AG04450 (cell line): ENCODE data around the gene GP9. TPM values are rescaled to one million over a fixed set of nuclear protein-coding genes. Genes with fewer than 3 reads are reported as not detected.
A peak's percentile ranks its signal among the peaks of the same experiment; 100 is the strongest.
"Not testable (repeated sequence)": the region's sequence is repeated elsewhere in the genome, so short reads cannot be mapped to it uniquely, and the experiment has no call there.

ENCODE experiments used
- CTCF ChIA-PET: fragments of 300-600, 350-600 bp; formaldehyde crosslinking; extraction: SDS; loops from one replicate; lab custom pipeline; 2022; ENCODE audit warnings: antibody characterized with exemption, inconsistent platforms; lab: Charles Lee
- POLR2A ChIA-PET: fragments of 350-600 bp; formaldehyde crosslinking; extraction: SDS; loops from one replicate; lab custom pipeline; 2021; ENCODE audit warnings: antibody characterized with exemption, inconsistent platforms; lab: Yijun Ruan, JAX
- DNase-seq: peaks from one replicate; pipeline ENCODE4 v3.0.0-alpha.2; 2011; ENCODE audit warnings: low read depth, low spot score
- H3K27ac ChIP-seq: one replicate; pipeline ENCODE4 v1.5.1; 2012; ENCODE audit warnings: low read depth, low read length, control low read depth
- H3K27me3 ChIP-seq: one replicate; pipeline ENCODE4 v1.6.0; 2012; ENCODE audit warnings: low read length; ENCODE audit not compliant: control insufficient read depth, insufficient read depth
- H3K4me3 ChIP-seq: 2 replicates; pipeline ENCODE4 v1.5.1; 2011; ENCODE audit warnings: mild to moderate bottlenecking, low read depth, low read length, control low read depth
- H3K9me3 ChIP-seq: 2 replicates; pipeline ENCODE4 v1.5.1; 2012; ENCODE audit warnings: low read length; ENCODE audit not compliant: control insufficient read depth, insufficient read depth
- CTCF ChIP-seq: IDR thresholded peaks from 2 replicates; pipeline ENCODE4 v1.5.1; 2011; ENCODE audit warnings: low read depth, low read length, control low read depth, inconsistent platforms
- polyA plus RNA-seq: library from polyadenylated mRNA; depleted of rRNA; stranded (reverse); fragments of >200 nt; gene quantifications from 2 replicates; pipeline ENCODE4 v1.2.3, GENCODE V29; 2011

Gene GP9
- polyA plus RNA-seq, 1 experiment, result not detected

- Histone ChIP-seq H3K27ac (no peak overlapping the region), H3K4me3 (no peak overlapping the region), H3K27me3 (peaks cover 8% of the 10 kb centered on the region), H3K9me3 (peaks cover 3% of the 10 kb centered on the region; the same call in 1 of the 2 replicates)
- CTCF ChIA-PET, result interaction anchor here (2.3 kb wide), 1 partner anchor 11 kb away, joined by 12 read pairs; no protein-coding TSS in a partner anchor
- TF ChIP-seq CTCF, result no peak
- POLR2A ChIA-PET, result no interaction called here
- DNase-seq, result no peak
Observed at GRCh38 chr3:129065016-129065719, 4.6 kb downstream of the GP9 start.

- Histone ChIP-seq H3K9me3 (peaks cover 3% of the 10 kb centered on the region; the same call in 1 of the 2 replicates), H3K27me3 (peaks cover 3% of the 10 kb centered on the region), H3K4me3 (no peak overlapping the region), H3K27ac (no peak overlapping the region)
- CTCF ChIA-PET, result interaction anchor here (1.3 to 2.3 kb wide), 2 partner anchors 12 to 95 kb away, joined by 6 to 12 read pairs; no protein-coding TSS in a partner anchor
- no peak for DNase-seq
- TF ChIP-seq CTCF, result no peak
- POLR2A ChIA-PET, result no interaction called here
Observed at GRCh38 chr3:129065720-129066073, 5.1 kb downstream of the GP9 start.

GRCh38 chr3:129067719-129068118 is 7.1 kb downstream of the GP9 start:
- DNase-seq, H3K9me3 ChIP-seq, H3K4me3 ChIP-seq, POLR2A ChIA-PET, H3K27ac ChIP-seq, H3K27me3 ChIP-seq: not testable (repeated sequence)
- CTCF ChIA-PET, result interaction anchor here (0.7 to 3.8 kb wide), 3 partner anchors 14 to 97 kb away, joined by 4 to 34 read pairs (median 24); no protein-coding TSS in a partner anchor

GRCh38 chr3:129068291-129068886 is 7.8 kb downstream of the GP9 start:
- peak overlapping the region; percentile 41; the same call in 1 of the 2 replicates for H3K4me3 ChIP-seq
- TF ChIP-seq CTCF, result no peak
- CTCF ChIA-PET, result interaction anchor here (1.4 to 3.8 kb wide), 3 partner anchors 15 to 98 kb away, joined by 3 to 34 read pairs (median 24); no protein-coding TSS in a partner anchor

GRCh38 chr3:129069313-129070085 is 8.9 kb downstream of the GP9 start:
- DNase-seq, H3K27me3 ChIP-seq: not testable (repeated sequence)

More at GRCh38 chr3:129068291-129068886, 7.8 kb downstream of the GP9 start:
- POLR2A ChIA-PET, result interaction anchor here (0.6 kb wide), 2 partner anchors 50 to 53 kb away, joined by 3 to 4 read pairs; partner anchors contain the start of gene RAB43
- H3K9me3 ChIP-seq, result peaks cover 3% of the 10 kb centered on the region; the same call in 1 of the 2 replicates
- no peak for DNase-seq
- no peak overlapping the region for H3K27ac ChIP-seq
- peaks cover 4% of the 10 kb centered on the region for H3K27me3 ChIP-seq

More at GRCh38 chr3:129069313-129070085, 8.9 kb downstream of the GP9 start:
- POLR2A ChIA-PET, H3K9me3 ChIP-seq, H3K4me3 ChIP-seq, H3K27ac ChIP-seq: not testable (repeated sequence)
- CTCF ChIA-PET, result interaction anchor here (0.6 to 3.8 kb wide), 4 partner anchors 16 to 108 kb away, joined by 3 to 34 read pairs (median 14); no protein-coding TSS in a partner anchor
